ENCODE measurements around the gene SCAMP2.

DNA sequence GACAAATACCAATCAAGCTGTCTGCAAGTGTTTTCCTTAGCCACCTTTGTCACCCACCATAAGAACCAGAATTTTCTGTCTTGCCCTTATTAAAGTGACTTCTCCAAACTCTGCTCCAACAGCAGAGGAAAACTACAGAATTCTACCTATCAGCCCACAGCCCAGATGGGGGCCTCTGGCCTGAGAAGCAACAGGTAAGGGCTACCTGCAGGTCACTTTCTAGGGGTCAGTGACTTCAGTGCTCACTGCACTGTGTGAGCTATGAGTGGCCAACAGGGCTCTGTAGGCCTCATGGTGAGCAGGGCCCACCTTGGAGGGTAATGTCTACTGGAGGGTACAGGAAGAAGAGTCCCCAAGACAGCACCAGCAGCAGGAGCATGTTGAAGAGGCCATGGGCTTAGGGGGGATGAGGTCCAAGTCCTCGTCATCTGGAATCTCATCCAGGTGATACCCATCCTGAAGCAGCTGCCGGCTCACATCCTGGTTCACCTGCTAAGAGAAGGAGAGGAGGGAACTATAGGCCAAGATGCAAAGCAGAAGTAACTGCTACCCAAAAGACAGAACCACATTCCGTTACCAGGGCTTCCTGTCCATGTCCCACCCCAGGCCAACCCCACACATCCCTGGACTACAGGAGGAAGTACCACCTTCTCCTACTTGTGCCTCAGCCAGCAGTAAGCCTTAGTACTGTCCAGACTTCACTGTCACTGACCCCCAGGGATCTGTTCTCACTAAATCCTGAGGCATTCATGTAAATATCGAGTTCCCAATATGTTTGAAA, 29.3 kb upstream of the SCAMP2 start:
- TF ChIP-seq, protein P1, sequence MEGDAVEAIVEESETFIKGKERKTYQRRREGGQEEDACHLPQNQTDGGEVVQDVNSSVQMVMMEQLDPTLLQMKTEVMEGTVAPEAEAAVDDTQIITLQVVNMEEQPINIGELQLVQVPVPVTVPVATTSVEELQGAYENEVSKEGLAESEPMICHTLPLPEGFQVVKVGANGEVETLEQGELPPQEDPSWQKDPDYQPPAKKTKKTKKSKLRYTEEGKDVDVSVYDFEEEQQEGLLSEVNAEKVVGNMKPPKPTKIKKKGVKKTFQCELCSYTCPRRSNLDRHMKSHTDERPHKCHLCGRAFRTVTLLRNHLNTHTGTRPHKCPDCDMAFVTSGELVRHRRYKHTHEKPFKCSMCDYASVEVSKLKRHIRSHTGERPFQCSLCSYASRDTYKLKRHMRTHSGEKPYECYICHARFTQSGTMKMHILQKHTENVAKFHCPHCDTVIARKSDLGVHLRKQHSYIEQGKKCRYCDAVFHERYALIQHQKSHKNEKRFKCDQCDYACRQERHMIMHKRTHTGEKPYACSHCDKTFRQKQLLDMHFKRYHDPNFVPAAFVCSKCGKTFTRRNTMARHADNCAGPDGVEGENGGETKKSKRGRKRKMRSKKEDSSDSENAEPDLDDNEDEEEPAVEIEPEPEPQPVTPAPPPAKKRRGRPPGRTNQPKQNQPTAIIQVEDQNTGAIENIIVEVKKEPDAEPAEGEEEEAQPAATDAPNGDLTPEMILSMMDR (conservative IDR thresholded peaks at IDR 0.05) = no peak
- TF ChIP-seq ZFX (IDR thresholded peaks at IDR 0.05) = no peak
